GM10266 (cell line): ENCODE measurements around the gene ADAM10.

Experiments
- DNase-seq: peaks from one replicate; pipeline ENCODE4 v3.0.0; 2012; ENCODE audit errors: extremely low spot score
- CTCF ChIP-seq: IDR thresholded peaks from 2 replicates; pipeline ENCODE4 v1.5.1; 2012; ENCODE audit warnings: mild to moderate bottlenecking, low read depth; ENCODE audit not compliant: control insufficient read depth, insufficient read depth; ENCODE audit errors: missing control alignments

ADAM10 gene

GRCh38 chr15:58755956-58756355 is 6.4 kb upstream of the ADAM10 start:
- TF ChIP-seq CTCF: no peak
- DNase-seq: no peak

- no peak for TF ChIP-seq CTCF
- DNase-seq: no peak
Measured at GRCh38 chr15:58755350-58755749, 5.8 kb upstream of the ADAM10 start.

GRCh38 chr15:58752716-58753115 is 3.2 kb upstream of the ADAM10 start:
- no peak for TF ChIP-seq CTCF
- no peak for DNase-seq

GRCh38 chr15:58748852-58749531 is 515 bp downstream of the ADAM10 start:
- DNase-seq: peak; percentile 39
- no peak for TF ChIP-seq CTCF

- TF ChIP-seq CTCF: no peak
- peak; percentile 21 for DNase-seq
Measured at GRCh38 chr15:58748040-58748851, 1.3 kb downstream of the ADAM10 start.

- no peak for DNase-seq
Measured at GRCh38 chr15:58746174-58746573, 3.3 kb downstream of the ADAM10 start.

More at GRCh38 chr15:58746174-58746573, 3.3 kb downstream of the ADAM10 start:
- no peak for TF ChIP-seq CTCF
